GM12878 (cell line): ENCODE data around the gene TIRAP. TPM values are rescaled to one million over a fixed set of nuclear protein-coding genes. Genes with fewer than 3 reads are reported as not detected.

Source experiments
- ATAC-seq: fragments of 200-7000 bp; cut with Tn5 transposase; 3 replicates; pipeline ENCODE4 v1.9.1; 2020; ENCODE audit warnings: mild to moderate bottlenecking, moderate library complexity
- BruUV-seq: library from RNA; stranded (reverse); fragments of 400-500 nt; replicated peaks from 2 replicates; lab custom pipeline; 2021; lab: Mats Ljungman, UMichigan
- CTCF ChIA-PET: fragments of 300-600 bp; sonication (Branson Sonifier 250); formaldehyde crosslinking; extraction: SDS; loops from one replicate; lab custom pipeline; 2021; ENCODE audit warnings: inconsistent platforms; lab: Yijun Ruan, JAX
- POLR2A ChIA-PET: fragments of 350-600 bp; formaldehyde crosslinking; extraction: SDS; loops from one replicate; lab custom pipeline; 2021; ENCODE audit warnings: inconsistent platforms; lab: Charles Lee
- RAD21 ChIA-PET: fragments of 300-600 bp; sonication (Branson Sonifier 250); formaldehyde crosslinking; loops from one replicate; lab custom pipeline; 2023; ENCODE audit warnings: antibody characterized with exemption; ENCODE audit not compliant: unreplicated experiment; lab: Charles Lee
- SMC1A ChIA-PET: fragments of 300-600 bp; sonication (Branson Sonifier 250); formaldehyde crosslinking; loops from one replicate; lab custom pipeline; 2023; ENCODE audit not compliant: unreplicated experiment, uncharacterized antibody; lab: Charles Lee
- DNase-seq: peaks from one replicate; pipeline ENCODE4 v3.0.0-alpha.2; 2011; ENCODE audit warnings: low read depth, low spot score
- FAIRE-seq: peaks from 3 replicates; lab custom pipeline; 2011; peaks lifted over from hg19 to GRCh38; lab: Jason Lieb, UNC
- H2AFZ ChIP-seq: 2 replicates; pipeline ENCODE4 v1.6.0; 2011; ENCODE audit warnings: low read depth, low read length, control low read depth; ENCODE audit not compliant: control insufficient read depth
- H3K27ac ChIP-seq: 2 replicates; pipeline ENCODE4 v1.5.1; 2011; ENCODE audit warnings: control low read depth; ENCODE audit not compliant: control insufficient read depth, insufficient read depth
- H3K27me3 ChIP-seq, 2 experiments: replicated peaks in 1 of 2; 2 replicates each; pipeline versions ENCODE4 v1.6.0 to v1.6.1; 2011; ENCODE audit warnings: low read length in 1 of 2; ENCODE audit not compliant: control insufficient read depth in 2 of 2, insufficient read depth in 2 of 2
- H3K36me3 ChIP-seq, 2 experiments: 2 replicates each; pipeline ENCODE4 v1.5.1; 2011; ENCODE audit warnings: low read length in 1 of 2; ENCODE audit not compliant: control insufficient read depth in 2 of 2, insufficient read depth in 2 of 2
- H3K4me1 ChIP-seq: 2 replicates; pipeline ENCODE4 v1.6.1; 2011; ENCODE audit warnings: mild to moderate bottlenecking, low read length, moderate library complexity, mixed read lengths; ENCODE audit not compliant: control insufficient read depth, insufficient read depth
- H3K4me2 ChIP-seq: 2 replicates; pipeline ENCODE4 v1.6.0; 2011; ENCODE audit warnings: control low read depth; ENCODE audit not compliant: control insufficient read depth, insufficient read depth
- H3K4me3 ChIP-seq: fragments of 200-600 bp; sonication (generic); 2 replicates; pipeline ENCODE4 v1.5.1; 2016
- H3K79me2 ChIP-seq: 2 replicates; pipeline ENCODE4 v1.6.0; 2011; ENCODE audit warnings: low read length; ENCODE audit not compliant: control insufficient read depth, insufficient read depth
- H3K9ac ChIP-seq: 2 replicates; pipeline ENCODE4 v1.8.0; 2011; ENCODE audit warnings: low read length, control low read depth, mixed read lengths; ENCODE audit not compliant: control insufficient read depth, insufficient read depth
- H3K9me3 ChIP-seq: replicated peaks from 3 replicates; pipeline ENCODE4 v1.5.1; 2011; ENCODE audit warnings: mild to moderate bottlenecking, low read length; ENCODE audit not compliant: control insufficient read depth, insufficient read depth
- H4K20me1 ChIP-seq: 2 replicates; pipeline ENCODE4 v1.6.0; 2011; ENCODE audit not compliant: control insufficient read depth, insufficient read depth
- PAX5 ChIP-seq: IDR thresholded peaks from 2 replicates; pipeline ENCODE4 v1.6.1; 2011; ENCODE audit warnings: low read depth, low read length, borderline replicate concordance
- TARDBP ChIP-seq: IDR thresholded peaks from 2 replicates; pipeline ENCODE4 v1.6.1; 2016; ENCODE audit warnings: borderline replicate concordance
- TBL1XR1 ChIP-seq: IDR thresholded peaks from 2 replicates; pipeline ENCODE4 v1.6.1; 2012; ENCODE audit warnings: low read depth, low read length, improper control_type of control experiment
- WGBS: methylation state at CpG from one replicate; pipeline ENCODE4 v1.1.6; 2016; ENCODE audit warnings: low lambda C conversion rate; ENCODE audit not compliant: insufficient replicate concordance, insufficient coverage; ENCODE audit errors: missing lambda C conversion rate; 5-methylcytosine and 5-hydroxymethylcytosine counted together
- in situ Hi-C: fragments of 300-500 bp; cut with MboI; formaldehyde crosslinking; loops from 9 replicates; pipeline ENCODE4 v1.14.3; 2018; ENCODE audit warnings: mixed read lengths
- intact Hi-C: fragments of 100-400 bp; cut with micrococcal nuclease; formaldehyde crosslinking; loops from one replicate; pipeline ENCODE4 v1.14.2; 2022; ENCODE audit not compliant: unreplicated experiment
- polyA plus RNA-seq, 11 experiments: library from polyadenylated mRNA; depleted of rRNA in 4 of 11; unstranded in 6 of 11; stranded (reverse) in 5 of 11; fragments of >200 nt; fragmentation: Nextera tagmentation in 4 of 11; fragmentation: Illumina TruSeq in 1 of 11; extraction: Ambion mirVana in 4 of 11; extraction: Trizol in 1 of 11; gene quantifications; 1 replicate in 1 of 11; 2 replicates in 10 of 11; pipeline versions ENCODE4 v1.2.1 to v1.2.3, GENCODE V29; 2011 to 2016; ENCODE audit warnings: inconsistent platforms in 2 of 11, missing spikeins in 2 of 11, low read depth in 1 of 11
- total RNA-seq, 4 experiments: library from RNA; depleted of rRNA in 3 of 4; stranded (reverse); fragments of >200 nt in 3 of 4; fragmentation: Illumina TruSeq in 1 of 4; extraction: Trizol in 1 of 4; gene quantifications; 2 replicates each; pipeline versions ENCODE4 v1.2.1 to v1.2.3, GENCODE V29; 2013 to 2021
- TF ChIP-seq, protein P1 (sequence below), 3 experiments: IDR thresholded peaks in 2 of 3; conservative IDR thresholded peaks in 1 of 3; 2 replicates each; pipeline ENCODE4 v1.5.1; 2011; ENCODE audit warnings: low read depth in 3 of 3, low read length in 3 of 3, mild to moderate bottlenecking in 3 of 3, control low read depth in 2 of 3, moderate library complexity in 2 of 3, inconsistent platforms in 1 of 3, mixed read lengths in 1 of 3; ENCODE audit not compliant: control insufficient read depth in 2 of 3, insufficient read depth in 1 of 3; ENCODE audit errors: extremely low read depth in 1 of 3

Gene TIRAP
- total and polyA plus RNA-seq, 10 of the 15 experiments (the other 5 are each of a cell fraction or from before 2014, with no cell fraction given), result 0.76 to 9.9 (median 4.7) TPM

DNA sequence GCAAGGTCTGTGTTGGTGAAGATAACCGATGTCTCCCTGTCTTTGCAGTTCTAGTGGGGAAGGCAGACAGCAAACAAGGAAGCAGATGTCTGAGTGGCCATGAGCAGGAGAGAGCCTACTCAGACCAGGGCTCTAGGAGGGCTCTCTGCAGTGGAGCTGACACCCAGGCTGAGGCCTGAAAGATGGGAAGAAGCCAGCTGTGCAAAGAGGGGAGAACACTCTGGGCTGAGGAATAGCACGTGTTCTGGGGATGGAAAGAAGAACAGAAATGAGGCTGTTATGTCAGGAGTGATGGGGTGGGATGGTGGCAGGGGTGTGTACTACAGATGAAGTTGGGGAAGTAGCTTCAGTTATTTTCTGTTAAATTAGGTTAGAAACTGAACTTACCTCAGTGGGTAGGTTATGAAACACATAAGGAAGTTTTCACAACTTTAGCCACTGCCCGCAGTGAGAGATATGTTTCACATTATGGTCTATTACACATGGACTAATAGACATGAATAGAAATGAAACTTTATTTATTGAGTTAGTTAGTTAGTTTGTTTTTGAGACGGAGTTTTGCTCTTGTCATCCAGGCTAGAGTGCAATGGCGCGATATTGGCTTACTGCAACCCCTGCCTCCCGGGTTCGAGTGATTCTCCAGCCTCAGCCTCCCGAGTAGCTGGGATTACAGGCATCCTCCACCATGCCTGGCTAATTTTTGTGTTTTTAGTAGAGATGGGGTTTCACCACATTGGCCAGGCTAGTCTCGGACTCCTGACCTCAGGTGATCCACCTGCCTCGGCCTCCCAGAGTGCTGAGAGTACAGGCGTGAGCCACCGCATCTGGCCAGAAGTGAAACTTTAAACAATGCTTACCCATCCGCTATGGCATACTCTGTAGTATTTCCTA lies 28.8 kb downstream of the TIRAP start (continued):
- 0 out of 2 replicates have a peak, but pooled peaks have one; percentile 15 for TF ChIP-seq PAX5
- TF ChIP-seq, protein P1, sequence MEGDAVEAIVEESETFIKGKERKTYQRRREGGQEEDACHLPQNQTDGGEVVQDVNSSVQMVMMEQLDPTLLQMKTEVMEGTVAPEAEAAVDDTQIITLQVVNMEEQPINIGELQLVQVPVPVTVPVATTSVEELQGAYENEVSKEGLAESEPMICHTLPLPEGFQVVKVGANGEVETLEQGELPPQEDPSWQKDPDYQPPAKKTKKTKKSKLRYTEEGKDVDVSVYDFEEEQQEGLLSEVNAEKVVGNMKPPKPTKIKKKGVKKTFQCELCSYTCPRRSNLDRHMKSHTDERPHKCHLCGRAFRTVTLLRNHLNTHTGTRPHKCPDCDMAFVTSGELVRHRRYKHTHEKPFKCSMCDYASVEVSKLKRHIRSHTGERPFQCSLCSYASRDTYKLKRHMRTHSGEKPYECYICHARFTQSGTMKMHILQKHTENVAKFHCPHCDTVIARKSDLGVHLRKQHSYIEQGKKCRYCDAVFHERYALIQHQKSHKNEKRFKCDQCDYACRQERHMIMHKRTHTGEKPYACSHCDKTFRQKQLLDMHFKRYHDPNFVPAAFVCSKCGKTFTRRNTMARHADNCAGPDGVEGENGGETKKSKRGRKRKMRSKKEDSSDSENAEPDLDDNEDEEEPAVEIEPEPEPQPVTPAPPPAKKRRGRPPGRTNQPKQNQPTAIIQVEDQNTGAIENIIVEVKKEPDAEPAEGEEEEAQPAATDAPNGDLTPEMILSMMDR (IDR thresholded peaks at IDR 0.05 in 2 of 3, conservative IDR thresholded peaks at IDR 0.05 in 1 of 3; ENCODE audit: control insufficient read depth in 2 of 3, extremely low read depth in 1 of 3, insufficient read depth in 1 of 3, low read depth in 3 of 3, low read length in 3 of 3), result peak in 2 of 3 experiments; percentile 22 to 25; a peak in 2 of 6 replicates
- TF ChIP-seq, all 136 proteins: peak for 28

DNA sequence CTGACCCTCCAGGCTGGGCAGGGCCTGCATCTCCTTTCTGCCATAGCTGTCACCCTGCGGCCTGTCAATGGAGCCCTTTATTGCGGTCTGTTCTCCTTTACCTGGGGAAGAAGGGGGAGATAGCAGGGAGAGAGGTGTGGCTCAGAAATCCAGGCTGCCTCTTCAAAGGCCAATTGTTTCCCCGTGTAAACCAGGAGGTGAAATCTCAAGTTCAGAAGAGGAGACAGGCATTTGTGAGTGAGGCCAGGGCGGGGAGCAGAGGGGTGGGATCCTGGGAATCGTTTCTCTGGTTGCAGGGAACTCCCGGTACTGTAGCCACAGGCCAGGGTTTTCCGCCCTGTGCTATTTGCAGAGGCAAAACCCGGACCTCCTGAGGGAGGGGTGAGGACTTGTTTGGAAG lies 30.1 kb downstream of the TIRAP start:
- CTCF ChIA-PET, result interaction anchor here (2.8 to 10.0 kb wide), 3 partner anchors 43 to 170 kb away, joined by 14 to 232 read pairs (median 22); partner anchors contain the start of gene ST3GAL4
- intact Hi-C loops, result loop anchor here (10.0 kb wide), 3 partner anchors 388 to 672 kb away; no protein-coding TSS in a partner anchor
- ATAC-seq (no peak), FAIRE-seq (no peak), DNase-seq (no peak)
- TF ChIP-seq TBL1XR1, result no peak
- TF ChIP-seq TARDBP, result no peak
- SMC1A ChIA-PET, result interaction anchor here (0.7 to 6.5 kb wide), 7 partner anchors 9 to 167 kb away, joined by 3 to 78 read pairs (median 4); partner anchors contain the start of genes DCPS and ST3GAL4
- Histone ChIP-seq H3K4me2 (peak overlapping the region; percentile 30; the same call in 1 of the 2 replicates), H3K27me3 (no peaks in the 10 kb centered on the region), H4K20me1 (no peaks in the 10 kb centered on the region; the same call in 1 of the 2 replicates), H3K36me3 (peaks cover 1 to 13% of the 10 kb centered on the region in 2 experiments), H3K9ac (no peak overlapping the region), H3K27ac (0 out of 2 replicates have a peak overlapping the region, but pooled peaks have one; percentile 24), H3K79me2 (peaks cover 5% of the 10 kb centered on the region), H3K9me3 (no peaks in the 10 kb centered on the region; the same call in none of the 3 replicates), H3K4me1 (peaks cover 43% of the 10 kb centered on the region), H3K4me3 (no peak overlapping the region), H2AFZ (no peak overlapping the region)
- RAD21 ChIA-PET, result interaction anchor here (2.8 to 3.0 kb wide), 2 partner anchors 43 to 108 kb away, joined by 8 to 16 read pairs; partner anchors contain the start of gene ST3GAL4
- 90% methylated on average over 8 of the region's 8 CpGs for WGBS
- BruUV-seq, result no TSS peak
- in situ Hi-C loops, result no loop called here
- POLR2A ChIA-PET, result no interaction called here
